GM19324 (cell line): ENCODE measurements around the gene PRKACA.

ENCODE experiments used
- ATAC-seq: cut with Tn5 transposase; IDR thresholded peaks from one replicate; pipeline ENCODE4 v1.9.1; 2021; ENCODE audit warnings: mild to moderate bottlenecking, moderate library complexity; ENCODE audit not compliant: unreplicated experiment, low FRiP score

Gene PRKACA

GRCh38 chr19:14117668-14118164 lies at the start of gene PRKACA:
PRKACA (minus strand) TSS chr19:14117762; CDS start chr19:14117547, 215 bp downstream.
- peak; percentile 89 for ATAC-seq

- ATAC-seq = no peak
These were observed 49.5 kb upstream of the PRKACA start for GRCh38 chr19:14166999-14167575.

DNA sequence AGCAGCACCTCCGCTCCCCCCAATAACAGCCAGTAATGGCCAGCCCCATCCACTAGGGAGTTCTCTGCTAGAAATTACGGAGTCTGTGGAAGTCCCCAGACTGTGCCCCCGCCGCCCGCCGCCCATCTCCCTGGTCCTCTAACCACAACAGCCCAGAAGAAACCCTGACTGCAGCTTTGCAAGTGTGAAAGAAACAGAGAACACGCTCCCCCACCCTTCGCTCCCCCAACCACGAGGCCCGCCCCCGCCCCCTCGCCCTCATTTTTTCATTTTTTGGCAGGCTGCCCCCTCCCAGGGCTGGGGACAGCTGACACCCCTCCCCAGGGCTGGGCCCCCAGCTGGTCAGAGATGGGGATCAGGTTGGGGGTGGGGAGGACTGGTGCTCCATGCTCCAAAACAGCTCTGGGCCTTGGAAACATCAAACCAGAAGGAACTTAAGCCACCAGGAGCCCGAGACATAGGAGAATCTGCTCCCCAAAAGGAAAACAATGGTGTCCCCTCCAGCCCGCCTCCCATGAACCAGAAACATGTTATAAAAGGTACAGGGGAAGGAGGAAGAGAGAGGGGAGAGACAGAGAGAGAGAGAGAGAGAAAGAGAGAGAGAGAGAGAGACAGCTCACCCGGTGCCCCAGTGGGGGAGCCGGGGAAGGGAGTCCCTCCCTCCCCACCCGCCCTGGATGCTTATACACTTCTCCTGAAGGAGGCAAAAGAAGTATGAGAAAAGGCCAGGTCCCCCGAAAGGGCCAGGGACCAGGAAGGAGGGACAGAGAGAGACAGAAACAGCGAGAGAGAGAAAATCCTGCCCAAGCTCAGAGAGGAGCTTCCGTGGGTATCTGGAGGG lies 48.6 kb upstream of the PRKACA start:
- no peak for ATAC-seq

DNA sequence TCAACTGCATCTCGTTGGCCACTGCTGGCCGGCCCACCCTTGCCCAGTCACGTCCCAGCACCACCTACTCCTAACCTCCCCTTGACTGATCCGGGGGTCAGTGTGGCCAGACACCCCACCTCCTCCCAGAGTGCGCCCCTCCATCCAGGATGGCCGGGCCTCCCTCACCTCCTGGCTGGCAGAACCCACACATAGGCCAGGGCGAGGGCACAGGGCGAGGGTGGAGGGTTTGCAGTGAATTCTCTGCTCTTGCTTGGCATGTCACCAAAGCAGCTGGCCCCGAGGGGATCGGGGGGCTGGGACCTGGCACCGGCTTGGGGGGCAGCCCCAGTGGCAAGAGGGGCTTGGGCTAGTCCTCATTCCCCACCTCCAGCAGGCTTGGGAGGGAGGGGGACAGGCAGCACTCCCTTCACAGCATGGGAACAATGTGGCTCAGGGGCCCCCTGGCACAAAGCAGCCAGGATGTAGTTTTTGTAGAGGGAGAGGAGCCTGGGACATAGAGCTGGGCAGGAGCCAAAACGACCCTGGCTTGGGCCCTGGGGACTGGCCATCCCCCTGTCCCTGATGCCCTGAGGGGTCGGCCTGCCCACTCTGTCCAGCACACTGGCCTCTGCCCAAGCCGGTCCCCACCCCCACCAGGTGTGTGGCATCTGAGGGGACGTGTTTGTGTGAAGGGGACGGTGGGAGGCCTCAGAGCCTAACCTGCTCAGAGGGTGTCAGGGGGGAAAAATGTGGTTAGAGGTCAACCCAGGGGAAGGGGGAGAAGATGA lies 47.3 kb upstream of the PRKACA start:
- no peak for ATAC-seq

- ATAC-seq = no peak
These were observed 46.5 kb upstream of the PRKACA start for GRCh38 chr19:14164082-14164481.

DNA sequence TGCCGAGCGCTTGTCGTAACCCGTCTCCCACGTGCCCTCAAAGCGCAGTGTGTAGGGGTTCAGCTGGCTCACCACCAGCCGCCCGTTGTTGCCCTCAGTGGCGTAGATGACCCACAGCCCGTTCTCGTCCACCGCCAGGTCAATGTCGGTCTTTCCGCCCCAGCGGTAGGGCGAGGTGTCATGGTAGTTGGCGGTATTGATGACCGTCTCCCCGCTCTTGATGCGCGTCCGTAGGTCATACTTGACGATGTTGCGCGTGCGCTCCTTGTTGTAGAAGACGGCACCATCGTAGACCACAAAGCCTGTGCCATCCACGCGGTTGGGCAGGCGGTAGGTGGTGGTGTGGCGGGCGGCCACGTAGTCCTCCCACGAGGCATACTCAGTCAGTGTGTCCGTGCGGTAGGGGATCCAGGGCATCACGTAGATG lies 45.3 kb upstream of the PRKACA start:
- no peak for ATAC-seq

DNA sequence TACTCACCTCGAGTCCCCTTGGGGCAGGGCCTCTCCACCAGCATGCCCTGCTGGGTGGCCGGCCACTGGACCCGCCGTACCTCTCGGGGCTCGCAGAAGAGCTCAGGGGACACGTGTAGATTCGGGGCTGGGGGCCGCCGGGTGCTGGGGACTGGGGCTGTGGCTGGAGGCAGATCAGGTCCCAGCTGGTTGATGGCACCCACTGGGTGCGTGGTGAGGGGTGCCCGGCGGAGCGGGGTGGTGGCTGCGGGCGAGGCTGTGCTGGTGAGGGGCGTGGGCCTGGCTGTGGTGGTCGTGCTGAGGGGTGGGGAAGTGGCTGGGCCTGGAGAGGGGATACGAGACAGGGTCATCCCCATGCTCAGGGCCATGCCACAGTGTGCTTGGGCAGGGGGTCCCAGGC lies 43.7 kb upstream of the PRKACA start:
- ATAC-seq = no peak

GRCh38 chr19:14160017-14160703 lies 42.6 kb upstream of the PRKACA start:
- ATAC-seq = no peak

GRCh38 chr19:14159059-14159458 lies 41.5 kb upstream of the PRKACA start:
- no peak for ATAC-seq

- ATAC-seq = no peak
These were observed 40.9 kb upstream of the PRKACA start for GRCh38 chr19:14158276-14159023.

GRCh38 chr19:14156971-14157717 lies 39.6 kb upstream of the PRKACA start:
- no peak for ATAC-seq

DNA sequence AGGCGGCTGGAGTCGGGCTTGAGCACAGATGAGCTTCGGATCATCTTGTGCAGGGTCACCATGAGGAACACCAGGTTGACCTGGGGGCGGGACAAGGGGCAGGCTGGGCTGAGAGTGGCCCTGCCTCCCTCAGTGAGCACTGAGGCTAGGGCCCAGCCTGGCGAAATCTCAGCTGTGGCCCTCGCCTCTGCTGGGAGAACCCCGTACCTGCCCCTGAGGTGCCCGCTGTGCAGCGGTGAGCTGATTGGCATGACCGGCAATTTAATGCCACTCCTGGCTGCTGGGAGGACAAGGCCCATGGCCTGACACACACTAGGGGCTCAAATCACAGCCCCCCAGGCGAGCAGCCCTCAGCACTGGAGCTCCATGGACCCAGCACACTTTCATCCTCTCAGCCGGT lies 38.6 kb upstream of the PRKACA start:
- ATAC-seq = no peak

GRCh38 chr19:14155371-14155770 lies 37.8 kb upstream of the PRKACA start:
- ATAC-seq = no peak

- no peak for ATAC-seq
These were observed 35.2 kb upstream of the PRKACA start for GRCh38 chr19:14152713-14153112.

DNA sequence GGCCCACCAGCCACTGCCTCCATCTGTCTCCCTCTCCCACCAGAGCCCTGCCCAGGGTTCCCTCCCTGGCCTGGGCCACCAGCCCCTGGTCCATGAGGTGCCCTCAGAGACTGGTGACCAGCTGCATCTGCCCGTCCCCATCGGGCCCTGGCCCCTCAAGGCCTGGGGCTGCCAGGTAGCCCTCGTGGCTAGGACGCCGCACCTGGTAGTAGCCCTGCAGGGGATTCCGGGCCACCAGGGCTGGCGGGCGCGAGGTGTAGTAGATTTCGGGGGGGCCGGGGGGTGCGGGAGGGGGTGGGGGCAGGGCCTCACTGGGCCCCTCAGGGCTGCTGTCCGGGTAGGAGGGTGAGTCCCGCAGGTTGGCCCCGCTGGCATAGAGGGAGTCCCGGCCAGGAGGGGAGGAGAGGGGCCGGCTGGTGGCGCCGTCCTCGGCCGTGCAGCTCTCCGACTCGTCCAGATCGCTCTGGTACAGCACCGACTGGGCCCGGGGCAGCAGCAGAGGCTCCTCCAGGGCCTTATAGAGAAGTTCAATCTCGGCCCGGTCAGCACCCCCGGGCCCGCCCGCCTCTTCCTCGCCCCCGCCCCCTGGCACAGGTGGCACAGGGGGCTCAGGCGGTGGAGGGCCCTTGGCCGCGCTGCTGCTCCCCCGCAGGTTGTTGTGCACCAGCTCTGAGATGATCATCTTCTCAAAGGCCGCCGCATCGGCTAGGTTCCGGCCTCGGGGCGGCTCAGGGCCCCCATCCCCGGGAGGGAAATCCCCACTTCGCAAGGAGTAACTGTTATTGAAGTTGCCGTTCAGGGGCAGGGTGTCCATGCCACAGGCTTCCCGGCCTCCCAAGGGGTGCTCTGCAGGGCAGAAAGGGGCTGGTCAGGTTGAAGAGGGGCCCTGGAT lies 33.5 kb upstream of the PRKACA start:
- no peak for ATAC-seq

DNA sequence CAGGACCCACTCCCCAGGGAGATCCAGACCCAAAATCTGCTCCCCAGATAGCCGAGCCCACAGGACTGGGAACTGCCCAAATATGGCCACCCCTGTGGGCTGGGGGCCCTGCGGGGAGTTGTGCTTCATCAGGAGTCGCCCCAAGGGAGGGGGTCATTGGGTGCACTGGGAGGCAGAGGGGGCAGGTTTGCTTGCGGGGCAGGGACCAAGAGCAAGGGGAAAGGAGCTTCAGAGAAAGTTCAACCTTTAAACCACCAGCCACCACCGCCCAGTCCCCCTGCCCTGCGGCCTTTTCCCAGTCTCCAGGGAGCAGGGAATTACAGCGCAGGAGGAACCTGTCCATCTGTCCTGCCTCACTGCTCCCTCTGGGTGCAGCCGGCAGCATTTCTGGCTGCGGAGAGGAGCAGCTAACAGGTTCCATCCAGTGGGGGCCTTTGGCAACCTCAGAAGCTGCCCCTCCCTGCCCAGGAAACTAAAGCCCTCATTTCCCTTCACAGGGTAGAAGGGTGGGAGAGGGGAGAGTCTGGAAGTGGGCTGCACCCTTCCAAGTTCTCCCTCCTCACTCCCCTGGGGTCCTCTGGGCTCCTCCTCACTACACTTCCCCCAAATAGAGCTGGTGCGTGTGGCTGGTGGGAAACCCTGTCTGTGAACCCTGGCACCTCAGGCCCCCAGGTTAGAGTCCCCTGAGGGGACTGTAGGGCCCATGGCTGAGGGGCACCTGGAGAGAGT lies 32.6 kb upstream of the PRKACA start:
- ATAC-seq = no peak

DNA sequence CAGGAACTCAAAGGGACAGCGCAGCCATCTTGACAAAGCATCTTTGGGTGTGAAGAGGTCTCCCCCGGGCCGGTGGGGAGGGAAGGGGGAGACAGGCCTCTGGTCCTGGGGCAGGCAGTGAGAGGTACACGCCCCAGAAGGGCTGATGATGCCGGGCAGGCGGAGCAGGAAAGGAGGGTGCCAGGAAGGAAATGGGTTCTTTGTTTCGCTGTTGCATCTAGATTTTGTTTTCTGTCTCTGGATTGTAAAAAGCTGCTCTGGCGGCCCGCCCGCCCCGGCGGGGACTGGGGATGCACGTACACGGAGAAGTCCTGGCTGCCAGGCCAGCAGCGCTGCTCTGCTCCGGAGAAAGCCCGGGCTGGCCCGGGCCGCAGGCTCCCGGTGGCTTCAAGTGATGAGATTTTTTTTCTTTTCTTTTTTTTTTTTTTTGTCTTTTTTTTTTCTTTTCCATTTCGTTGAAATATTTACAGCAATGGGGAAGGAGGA lies 32.0 kb upstream of the PRKACA start:
- no peak for ATAC-seq
